ENCODE data around the gene RNF115. TPM values are rescaled to one million over a fixed set of nuclear protein-coding genes. Genes with fewer than 3 reads are reported as not detected.

RNF115 gene
- total and polyA plus RNA-seq, 2 of the 13 experiments (the other 11 are each of a cell fraction or from before 2014, with no cell fraction given): 6.0 to 10.1 TPM

- peak overlapping the region; percentile 81 for H3K4me2 ChIP-seq (ENCODE audit: low read depth, low read length)
- peak overlapping the region; percentile 15 to 67 (median 42); a peak in 5 of 6 replicates for H3K4me3 ChIP-seq (replicated peaks in 1 of 3; ENCODE audit: insufficient read depth in 1 of 3, low read depth in 2 of 3, low read length in 3 of 3)
- peaks cover 24% of the 10 kb centered on the region for H3K4me1 ChIP-seq (ENCODE audit: insufficient read depth, low read length)
- H4K20me1 ChIP-seq (ENCODE audit: insufficient read depth, low read length): no peaks in the 10 kb centered on the region
- no TSS peak for BruUV-seq (replicated peaks)
- no peak overlapping the region for H2AFZ ChIP-seq (ENCODE audit: low read length)
- H3K9ac ChIP-seq (ENCODE audit: insufficient read depth, low read depth, low read length): peak overlapping the region; percentile 20; the same call in 1 of the 2 replicates
- H3K27ac ChIP-seq (ENCODE audit: extremely low read length, insufficient read depth, low read length): no peak overlapping the region
- intact Hi-C loops (cut with micrococcal nuclease; ENCODE audit: unreplicated experiment): no loop called here
- in situ Hi-C loops (cut with HindIII; ENCODE audit: extremely low pct_ligation_motif_present, low pct_unique_long_range_greater_than_20kb): no loop called here
- no peaks in the 10 kb centered on the region for H3K9me3 ChIP-seq (ENCODE audit: low read length)
- POLR2A ChIA-PET: interaction anchor here (0.9 to 1.2 kb wide), 2 partner anchors 10 to 14 kb away, joined by 4 to 5 read pairs; partner anchors contain the start of gene PDZK1
- DNase-seq (ENCODE audit: low spot score): peak; percentile 40
- no peaks in the 10 kb centered on the region for H3K79me2 ChIP-seq (ENCODE audit: insufficient read depth, low read length)
- 21% methylated on average over 5 of the region's 47 CpGs for WGBS (ENCODE audit: low lambda C conversion rate)
- H3K27me3 ChIP-seq (ENCODE audit: control insufficient read depth in 1 of 2, insufficient read depth in 2 of 2, low read length in 2 of 2): no peaks in the 10 kb centered on the region
- CTCF ChIA-PET (ENCODE audit: low intra/inter-chr PET ratio, low total read pairs): no interaction called here
- peak; percentile 96 for ATAC-seq
- H3K36me3 ChIP-seq (replicated peaks in 1 of 2; ENCODE audit: control insufficient read depth in 1 of 2, insufficient read depth in 2 of 2, low read length in 2 of 2): no peaks in the 10 kb centered on the region
- FAIRE-seq: no peak
- TF ChIP-seq ZMYM3 (CRISPR knock-in tag; IDR thresholded peaks at IDR 0.05) (no peak), TAF1 (CRISPR knock-in tag; IDR thresholded peaks at IDR 0.05) (no peak), FOXK2 (IDR thresholded peaks at IDR 0.05) (no peak), TP53 (CRISPR knock-in tag; conservative IDR thresholded peaks at IDR 0.05) (no peak), SRY (CRISPR knock-in tag; IDR thresholded peaks at IDR 0.05) (0 out of 2 replicates have a peak, but pooled peaks have one; percentile 42), CSRNP2 (CRISPR knock-in tag; conservative IDR thresholded peaks at IDR 0.05; ENCODE audit: low read depth) (no peak), THAP8 (CRISPR knock-in tag; IDR thresholded peaks at IDR 0.05; ENCODE audit: borderline replicate concordance) (no peak; the same call in 1 of the 2 replicates), ARID5B (CRISPR knock-in tag; IDR thresholded peaks at IDR 0.05) (peak; percentile 55; the same call in 1 of the 2 replicates), ZHX2 (IDR thresholded peaks at IDR 0.05; ENCODE audit: low read depth) (no peak), ZHX2 (CRISPR knock-in tag; IDR thresholded peaks at IDR 0.05; ENCODE audit: borderline replicate concordance) (no peak), ZNF550 (CRISPR knock-in tag; IDR thresholded peaks at IDR 0.05; ENCODE audit: borderline replicate concordance) (no peak)
Measured at GRCh38 chr1:145720878-145721671, 102.8 kb downstream of the RNF115 start.

Data from HepG2 (cell line).